Prostate gland (tissue), 2 donors: ENCODE data around the gene UBE2J2.

Source experiments
- POLR2A ChIP-seq: fragments of 450-650 bp; IDR thresholded peaks from one replicate; pipeline ENCODE4 v1.6.1; 2016; ENCODE audit warnings: antibody characterized with exemption, mild to moderate bottlenecking
- POLR2AphosphoS5 ChIP-seq: sonication (generic); formaldehyde crosslinking; IDR thresholded peaks from one replicate; pipeline ENCODE4 v1.6.1; 2017; ENCODE audit warnings: antibody characterized with exemption
- TF ChIP-seq, protein P1 (sequence below), 4 experiments: fragments of 200-600 bp in 2 of 4; fragments of 450-650 bp in 2 of 4; sonication (generic) in 2 of 4; IDR thresholded peaks; 1 replicate in 3 of 4; 2 replicates in 1 of 4; pipeline ENCODE4 v1.5.1; 2016 to 2019; ENCODE audit warnings: antibody characterized with exemption in 4 of 4, mild to moderate bottlenecking in 2 of 4, moderate library complexity in 2 of 4

DNA sequence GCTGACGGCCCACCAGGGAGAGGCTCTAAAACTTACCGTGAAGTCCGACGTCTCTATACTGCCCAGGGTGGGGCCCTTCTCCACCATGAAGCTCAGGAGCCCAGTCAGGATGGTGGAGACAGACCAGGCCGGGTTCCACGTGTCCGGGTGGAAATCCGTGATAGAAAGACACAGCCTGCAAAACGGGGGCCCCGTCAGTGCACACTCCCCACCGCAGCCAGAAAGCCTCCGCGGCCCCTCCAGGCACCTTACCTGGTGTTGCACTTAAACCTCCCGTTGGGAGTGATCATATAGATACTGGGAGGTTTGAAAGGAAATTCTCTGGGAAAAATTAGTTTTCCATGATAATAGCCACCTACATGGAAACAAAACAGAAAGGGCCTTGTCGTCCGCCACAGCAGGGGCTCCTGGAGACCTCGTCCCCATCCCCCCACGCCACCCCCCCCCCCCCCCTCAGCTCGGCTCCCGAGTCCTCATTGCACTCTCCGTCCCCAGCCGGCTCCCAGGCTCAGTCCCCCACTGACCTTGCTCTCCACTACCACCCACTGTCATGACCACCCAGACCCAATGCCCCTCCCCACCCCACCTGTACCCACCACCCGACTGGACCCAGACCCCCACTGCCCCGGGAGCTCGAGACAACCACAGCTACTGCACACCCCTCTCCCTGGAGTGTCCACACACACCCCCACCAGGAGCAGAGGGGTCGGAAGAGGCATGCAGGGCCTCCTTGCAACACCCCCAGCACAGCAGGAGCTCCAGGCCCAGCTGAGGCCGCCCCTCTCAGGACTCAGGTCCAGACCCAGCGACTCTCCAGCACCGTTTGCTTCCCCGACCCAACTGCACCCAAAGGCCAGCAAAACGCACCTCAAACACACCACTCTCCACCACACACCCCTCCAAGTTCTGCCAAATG lies 16.4 kb downstream of the UBE2J2 start:
- TF ChIP-seq, protein P1, sequence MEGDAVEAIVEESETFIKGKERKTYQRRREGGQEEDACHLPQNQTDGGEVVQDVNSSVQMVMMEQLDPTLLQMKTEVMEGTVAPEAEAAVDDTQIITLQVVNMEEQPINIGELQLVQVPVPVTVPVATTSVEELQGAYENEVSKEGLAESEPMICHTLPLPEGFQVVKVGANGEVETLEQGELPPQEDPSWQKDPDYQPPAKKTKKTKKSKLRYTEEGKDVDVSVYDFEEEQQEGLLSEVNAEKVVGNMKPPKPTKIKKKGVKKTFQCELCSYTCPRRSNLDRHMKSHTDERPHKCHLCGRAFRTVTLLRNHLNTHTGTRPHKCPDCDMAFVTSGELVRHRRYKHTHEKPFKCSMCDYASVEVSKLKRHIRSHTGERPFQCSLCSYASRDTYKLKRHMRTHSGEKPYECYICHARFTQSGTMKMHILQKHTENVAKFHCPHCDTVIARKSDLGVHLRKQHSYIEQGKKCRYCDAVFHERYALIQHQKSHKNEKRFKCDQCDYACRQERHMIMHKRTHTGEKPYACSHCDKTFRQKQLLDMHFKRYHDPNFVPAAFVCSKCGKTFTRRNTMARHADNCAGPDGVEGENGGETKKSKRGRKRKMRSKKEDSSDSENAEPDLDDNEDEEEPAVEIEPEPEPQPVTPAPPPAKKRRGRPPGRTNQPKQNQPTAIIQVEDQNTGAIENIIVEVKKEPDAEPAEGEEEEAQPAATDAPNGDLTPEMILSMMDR (IDR thresholded peaks at IDR 0.05), result no peak
- TF ChIP-seq POLR2AphosphoS5 (no peak), POLR2A (no peak)
